ENCODE measurements around the gene C11orf24. TPM values are rescaled to one million over a fixed set of nuclear protein-coding genes. Genes with fewer than 3 reads are reported as not detected.

Gene C11orf24
- total RNA-seq, result 20.8 TPM

GRCh38 chr11:68271781-68272608, at the start of gene C11orf24:
C11orf24 (minus strand) TSS chr11:68271973; CDS start chr11:68263767, 8,206 bp downstream.

GRCh38 chr11:68312117-68312779, 40.5 kb upstream of the C11orf24 start, which contains the start of gene LRP5:
LRP5 (plus strand) TSS chr11:68312591; CDS start chr11:68312715, 124 bp downstream.

GRCh38 chr11:68213135-68213515, 58.6 kb downstream of the C11orf24 start, which contains the start of gene KMT5B:
KMT5B (minus strand) TSS chr11:68213296; CDS start chr11:68190076, 23,220 bp downstream.

Other genes with a start within 250 kb of the C11orf24 start
- gene NDUFS8, start 241.3 kb downstream of the C11orf24 start, total RNA-seq, result 50.4 TPM
- gene TCIRG1, start 232.9 kb downstream of the C11orf24 start, total RNA-seq, result 36.2 TPM
- gene CHKA, start 150.6 kb downstream of the C11orf24 start, total RNA-seq, result 36.2 TPM
- gene KMT5B, start 58.7 kb downstream of the C11orf24 start, total RNA-seq, result 120 TPM
- gene LRP5, start 40.6 kb upstream of the C11orf24 start, total RNA-seq, result 74.4 TPM
- 247 TPM for gene PPP6R3, start 188.8 kb upstream of the C11orf24 start, total RNA-seq

Data from camera-type eye (tissue), 1 donor.